T-helper 17 cell (primary cell): ENCODE results near the gene GCSAML. TPM values are rescaled to one million over a fixed set of nuclear protein-coding genes. Genes with fewer than 3 reads are reported as not detected.

Experiments used
- ATAC-seq: fragments of 150-1000 bp; cut with Tn5 transposase; 2 replicates; pipeline ENCODE4 v1.10.0; 2021; ENCODE audit warnings: mild to moderate bottlenecking, moderate library complexity
- DNase-seq, 3 donors: peaks; one replicate each; pipeline versions ENCODE4 v3.0.0 to v3.0.0-alpha.2; 2020 to 2021
- H3K9me3 ChIP-seq: one replicate; pipeline ENCODE4 v1.7.0; 2013; ENCODE audit warnings: low read length, mild to moderate bottlenecking; ENCODE audit not compliant: control insufficient read depth, poor library complexity, severe bottlenecking
- H3K27ac Mint-ChIP-seq: one replicate; pipeline ENCODE4 v1.8.0; 2022; ENCODE audit warnings: mild to moderate bottlenecking, moderate library complexity, mixed read lengths
- H3K27me3 Mint-ChIP-seq: one replicate; pipeline ENCODE4 v1.8.0; 2022; ENCODE audit warnings: mixed read lengths
- H3K36me3 Mint-ChIP-seq: one replicate; pipeline ENCODE4 v1.8.0; 2022; ENCODE audit warnings: low read depth, mixed read lengths
- H3K4me1 Mint-ChIP-seq: one replicate; pipeline ENCODE4 v1.8.0; 2022; ENCODE audit warnings: mild to moderate bottlenecking, mixed read lengths
- H3K4me3 Mint-ChIP-seq: one replicate; pipeline ENCODE4 v1.8.0; 2022; ENCODE audit warnings: mild to moderate bottlenecking, moderate library complexity, mixed read lengths
- total RNA-seq, 4 donors: library from RNA in 2 of 4; stranded (reverse) in 2 of 4; gene quantifications; one replicate each; pipeline ENCODE4 v1.2.3 and lab custom pipeline; 2022 to 2026

The GCSAML gene
- total RNA-seq, 2 donors from 2014 or later = 1.7 to 2.2 TPM

GRCh38 chr1:247539215-247539614 is 9.7 kb upstream of the GCSAML start:
- DNase-seq = no peak
- no peaks in the 10 kb centered on the region for H3K36me3 Mint-ChIP-seq
- no peaks in the 10 kb centered on the region for H3K9me3 ChIP-seq
- ATAC-seq = no peak
- H3K27ac Mint-ChIP-seq = no peak overlapping the region
- peaks cover 4% of the 10 kb centered on the region for H3K4me1 Mint-ChIP-seq
- peaks cover 44% of the 10 kb centered on the region for H3K27me3 Mint-ChIP-seq
- no peak overlapping the region for H3K4me3 Mint-ChIP-seq

GRCh38 chr1:247540581-247540980 is 8.4 kb upstream of the GCSAML start:
- Mint-ChIP-seq H3K4me1 (peaks cover 4% of the 10 kb centered on the region), H3K4me3 (no peak overlapping the region), H3K27me3 (peaks cover 33% of the 10 kb centered on the region), H3K36me3 (no peaks in the 10 kb centered on the region), H3K27ac (no peak overlapping the region)
- no peak for DNase-seq
- H3K9me3 ChIP-seq = no peaks in the 10 kb centered on the region
- ATAC-seq = no peak

- ATAC-seq (no peak), DNase-seq (no peak)
- peaks cover 4% of the 10 kb centered on the region for H3K4me1 Mint-ChIP-seq
- H3K9me3 ChIP-seq = no peaks in the 10 kb centered on the region
- no peak overlapping the region for H3K4me3 Mint-ChIP-seq
- H3K36me3 Mint-ChIP-seq = no peaks in the 10 kb centered on the region
- H3K27ac Mint-ChIP-seq = no peak overlapping the region
- H3K27me3 Mint-ChIP-seq = peaks cover 37% of the 10 kb centered on the region
Measured at GRCh38 chr1:247542811-247543210, 6.1 kb upstream of the GCSAML start.

- Mint-ChIP-seq H3K4me3 (no peak overlapping the region), H3K27ac (no peak overlapping the region), H3K27me3 (peaks cover 38% of the 10 kb centered on the region), H3K36me3 (peaks cover 3% of the 10 kb centered on the region), H3K4me1 (peaks cover 7% of the 10 kb centered on the region)
- ATAC-seq = no peak
- no peaks in the 10 kb centered on the region for H3K9me3 ChIP-seq
- DNase-seq = no peak
Measured at GRCh38 chr1:247548092-247548491, 842 bp upstream of the GCSAML start.

- DNase-seq = no peak
- Mint-ChIP-seq H3K4me3 (no peak overlapping the region), H3K27me3 (peaks cover 29% of the 10 kb centered on the region), H3K36me3 (peaks cover 3% of the 10 kb centered on the region), H3K4me1 (peaks cover 7% of the 10 kb centered on the region), H3K27ac (no peak overlapping the region)
- no peak for ATAC-seq
- H3K9me3 ChIP-seq = no peaks in the 10 kb centered on the region
Measured at GRCh38 chr1:247551721-247552120, 2.8 kb downstream of the GCSAML start.

- Mint-ChIP-seq H3K27ac (no peak overlapping the region), H3K36me3 (peaks cover 3% of the 10 kb centered on the region), H3K4me1 (peaks cover 7% of the 10 kb centered on the region), H3K27me3 (peaks cover 29% of the 10 kb centered on the region), H3K4me3 (no peak overlapping the region)
- ATAC-seq (no peak), DNase-seq (no peak)
- no peaks in the 10 kb centered on the region for H3K9me3 ChIP-seq
Measured at GRCh38 chr1:247552231-247552630, 3.3 kb downstream of the GCSAML start.

GRCh38 chr1:247557926-247558674 is 9.2 kb downstream of the GCSAML start:
- no peaks in the 10 kb centered on the region for H3K36me3 Mint-ChIP-seq
- H3K9me3 ChIP-seq = no peaks in the 10 kb centered on the region
- no peak for DNase-seq
- H3K27ac Mint-ChIP-seq = no peak overlapping the region
- no peak for ATAC-seq
- H3K4me1 Mint-ChIP-seq = no peaks in the 10 kb centered on the region
- H3K4me3 Mint-ChIP-seq = no peak overlapping the region
- peaks cover 14% of the 10 kb centered on the region for H3K27me3 Mint-ChIP-seq

- H3K4me1 Mint-ChIP-seq = no peaks in the 10 kb centered on the region
- H3K27me3 Mint-ChIP-seq = peaks cover 14% of the 10 kb centered on the region
- peak overlapping the region; percentile 47 for H3K4me3 Mint-ChIP-seq
- H3K9me3 ChIP-seq = no peaks in the 10 kb centered on the region
- no peaks in the 10 kb centered on the region for H3K36me3 Mint-ChIP-seq
- ATAC-seq (no peak), DNase-seq (no peak)
- H3K27ac Mint-ChIP-seq = no peak overlapping the region
Measured at GRCh38 chr1:247561711-247562110, 12.8 kb downstream of the GCSAML start.

GRCh38 chr1:247562198-247562597 is 13.3 kb downstream of the GCSAML start:
- Mint-ChIP-seq H3K36me3 (no peaks in the 10 kb centered on the region), H3K4me1 (no peaks in the 10 kb centered on the region), H3K27me3 (peaks cover 14% of the 10 kb centered on the region), H3K27ac (no peak overlapping the region), H3K4me3 (no peak overlapping the region)
- H3K9me3 ChIP-seq = no peaks in the 10 kb centered on the region
- ATAC-seq = no peak
- DNase-seq = no peak

GRCh38 chr1:247574236-247574635 is 25.3 kb downstream of the GCSAML start:
- H3K36me3 Mint-ChIP-seq = no peaks in the 10 kb centered on the region
- no peak overlapping the region for H3K4me3 Mint-ChIP-seq
- H3K27me3 Mint-ChIP-seq = peaks cover 37% of the 10 kb centered on the region
- ATAC-seq (no peak), DNase-seq (no peak)
- no peak overlapping the region for H3K27ac Mint-ChIP-seq
- peaks cover 3% of the 10 kb centered on the region for H3K4me1 Mint-ChIP-seq
- H3K9me3 ChIP-seq = no peaks in the 10 kb centered on the region

- ATAC-seq = no peak
- H3K27ac Mint-ChIP-seq = no peak overlapping the region
- H3K36me3 Mint-ChIP-seq = no peaks in the 10 kb centered on the region
- DNase-seq = no peak
- peaks cover 3% of the 10 kb centered on the region for H3K4me1 Mint-ChIP-seq
- H3K4me3 Mint-ChIP-seq = no peak overlapping the region
- H3K9me3 ChIP-seq = no peaks in the 10 kb centered on the region
- peaks cover 38% of the 10 kb centered on the region for H3K27me3 Mint-ChIP-seq
Measured at GRCh38 chr1:247574664-247575063, 25.7 kb downstream of the GCSAML start.

GRCh38 chr1:247576514-247576913 is 27.6 kb downstream of the GCSAML start:
- H3K9me3 ChIP-seq = no peaks in the 10 kb centered on the region
- ATAC-seq (no peak), DNase-seq (no peak)
- H3K4me1 Mint-ChIP-seq = peaks cover 3% of the 10 kb centered on the region
- H3K27me3 Mint-ChIP-seq = peaks cover 42% of the 10 kb centered on the region
- no peak overlapping the region for H3K27ac Mint-ChIP-seq
- no peak overlapping the region for H3K4me3 Mint-ChIP-seq
- H3K36me3 Mint-ChIP-seq = no peaks in the 10 kb centered on the region

GRCh38 chr1:247578946-247579460 is 30.1 kb downstream of the GCSAML start:
- no peaks in the 10 kb centered on the region for H3K36me3 Mint-ChIP-seq
- ATAC-seq (no peak), DNase-seq (no peak)
- H3K4me3 Mint-ChIP-seq = no peak overlapping the region
- no peak overlapping the region for H3K27ac Mint-ChIP-seq
- H3K9me3 ChIP-seq = no peaks in the 10 kb centered on the region
- peaks cover 41% of the 10 kb centered on the region for H3K27me3 Mint-ChIP-seq
- H3K4me1 Mint-ChIP-seq = no peaks in the 10 kb centered on the region

GRCh38 chr1:247588060-247588459 is 39.1 kb downstream of the GCSAML start, which contains the start of gene OR2G2:
OR2G2 (plus strand) TSS chr1:247588360; CDS start chr1:247588360, 0 bp downstream.
- H3K27me3 Mint-ChIP-seq = peaks cover 8% of the 10 kb centered on the region

More at GRCh38 chr1:247588060-247588459, 39.1 kb downstream of the GCSAML start, which contains the start of gene OR2G2:
- H3K9me3 ChIP-seq = no peaks in the 10 kb centered on the region
- ATAC-seq (no peak), DNase-seq (no peak)
- Mint-ChIP-seq H3K4me3 (no peak within 1 kb of the TSS), H3K27ac (no peak within 1 kb of the TSS), H3K36me3 (peaks cover 2% of the 10 kb centered on the region), H3K4me1 (peaks cover 2% of the 10 kb centered on the region)
